Measurements from ENCODE around the gene NLRP5. TPM values are rescaled to one million over a fixed set of nuclear protein-coding genes. Genes with fewer than 3 reads are reported as not detected.

The NLRP5 gene
- total RNA-seq, 1 experiment from 2014 or later = not detected

GRCh38 chr19:56107626-56108351 is 121.2 kb downstream of the NLRP5 start:
- CTCF ChIA-PET = interaction anchor here (0.6 to 0.7 kb wide), 3 partner anchors 27 to 82 kb away, joined by 3 to 4 read pairs (median 3); no protein-coding TSS in a partner anchor
- no peaks in the 10 kb centered on the region for H3K27me3 ChIP-seq (ENCODE audit: control insufficient read depth, insufficient read depth, low read length)
- intact Hi-C loops (cut with micrococcal nuclease; ENCODE audit: unreplicated experiment) (no loop called here), in situ Hi-C loops (cut with HindIII; ENCODE audit: low pct_unique_long_range_greater_than_20kb, low sequenced_read_pairs) (no loop called here)
- POLR2A ChIA-PET = interaction anchor here (0.6 to 0.7 kb wide), 4 partner anchors 12 to 86 kb away, joined by 3 to 7 read pairs (median 4); no protein-coding TSS in a partner anchor
- no peak for DNase-seq (ENCODE audit: low read depth, low spot score)
- H3K4me1 ChIP-seq (ENCODE audit: control insufficient read depth, insufficient read depth, low read length) = peaks cover 81% of the 10 kb centered on the region
- no peaks in the 10 kb centered on the region for H3K9me3 ChIP-seq (ENCODE audit: control insufficient read depth, insufficient read depth, low read depth, low read length)
- 0 out of 2 replicates have a peak, but pooled peaks have one; percentile 8 for ATAC-seq
- no peak overlapping the region; a peak in 1 of 4 replicates for H3K4me3 ChIP-seq (ENCODE audit: low read depth in 2 of 2, low read length in 2 of 2)
- peak overlapping the region; percentile 97 for H3K27ac ChIP-seq (ENCODE audit: low read length)
- no peaks in the 10 kb centered on the region; the same call in 1 of the 2 replicates for H3K36me3 ChIP-seq (ENCODE audit: control insufficient read depth, insufficient read depth, low read length)
- TF ChIP-seq TCF7L2 (IDR thresholded peaks at IDR 0.05; ENCODE audit: low read depth, low read length) (no peak), POLR2AphosphoS5 (IDR thresholded peaks at IDR 0.05; ENCODE audit: low read depth, low read length) (no peak), SIN3A (IDR thresholded peaks at IDR 0.05; ENCODE audit: borderline replicate concordance, insufficient read depth, low read depth, low read length) (no peak)
- TF ChIP-seq, protein P1, sequence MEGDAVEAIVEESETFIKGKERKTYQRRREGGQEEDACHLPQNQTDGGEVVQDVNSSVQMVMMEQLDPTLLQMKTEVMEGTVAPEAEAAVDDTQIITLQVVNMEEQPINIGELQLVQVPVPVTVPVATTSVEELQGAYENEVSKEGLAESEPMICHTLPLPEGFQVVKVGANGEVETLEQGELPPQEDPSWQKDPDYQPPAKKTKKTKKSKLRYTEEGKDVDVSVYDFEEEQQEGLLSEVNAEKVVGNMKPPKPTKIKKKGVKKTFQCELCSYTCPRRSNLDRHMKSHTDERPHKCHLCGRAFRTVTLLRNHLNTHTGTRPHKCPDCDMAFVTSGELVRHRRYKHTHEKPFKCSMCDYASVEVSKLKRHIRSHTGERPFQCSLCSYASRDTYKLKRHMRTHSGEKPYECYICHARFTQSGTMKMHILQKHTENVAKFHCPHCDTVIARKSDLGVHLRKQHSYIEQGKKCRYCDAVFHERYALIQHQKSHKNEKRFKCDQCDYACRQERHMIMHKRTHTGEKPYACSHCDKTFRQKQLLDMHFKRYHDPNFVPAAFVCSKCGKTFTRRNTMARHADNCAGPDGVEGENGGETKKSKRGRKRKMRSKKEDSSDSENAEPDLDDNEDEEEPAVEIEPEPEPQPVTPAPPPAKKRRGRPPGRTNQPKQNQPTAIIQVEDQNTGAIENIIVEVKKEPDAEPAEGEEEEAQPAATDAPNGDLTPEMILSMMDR (IDR thresholded peaks at IDR 0.05) = no peak
- TF ChIP-seq, protein P2, sequence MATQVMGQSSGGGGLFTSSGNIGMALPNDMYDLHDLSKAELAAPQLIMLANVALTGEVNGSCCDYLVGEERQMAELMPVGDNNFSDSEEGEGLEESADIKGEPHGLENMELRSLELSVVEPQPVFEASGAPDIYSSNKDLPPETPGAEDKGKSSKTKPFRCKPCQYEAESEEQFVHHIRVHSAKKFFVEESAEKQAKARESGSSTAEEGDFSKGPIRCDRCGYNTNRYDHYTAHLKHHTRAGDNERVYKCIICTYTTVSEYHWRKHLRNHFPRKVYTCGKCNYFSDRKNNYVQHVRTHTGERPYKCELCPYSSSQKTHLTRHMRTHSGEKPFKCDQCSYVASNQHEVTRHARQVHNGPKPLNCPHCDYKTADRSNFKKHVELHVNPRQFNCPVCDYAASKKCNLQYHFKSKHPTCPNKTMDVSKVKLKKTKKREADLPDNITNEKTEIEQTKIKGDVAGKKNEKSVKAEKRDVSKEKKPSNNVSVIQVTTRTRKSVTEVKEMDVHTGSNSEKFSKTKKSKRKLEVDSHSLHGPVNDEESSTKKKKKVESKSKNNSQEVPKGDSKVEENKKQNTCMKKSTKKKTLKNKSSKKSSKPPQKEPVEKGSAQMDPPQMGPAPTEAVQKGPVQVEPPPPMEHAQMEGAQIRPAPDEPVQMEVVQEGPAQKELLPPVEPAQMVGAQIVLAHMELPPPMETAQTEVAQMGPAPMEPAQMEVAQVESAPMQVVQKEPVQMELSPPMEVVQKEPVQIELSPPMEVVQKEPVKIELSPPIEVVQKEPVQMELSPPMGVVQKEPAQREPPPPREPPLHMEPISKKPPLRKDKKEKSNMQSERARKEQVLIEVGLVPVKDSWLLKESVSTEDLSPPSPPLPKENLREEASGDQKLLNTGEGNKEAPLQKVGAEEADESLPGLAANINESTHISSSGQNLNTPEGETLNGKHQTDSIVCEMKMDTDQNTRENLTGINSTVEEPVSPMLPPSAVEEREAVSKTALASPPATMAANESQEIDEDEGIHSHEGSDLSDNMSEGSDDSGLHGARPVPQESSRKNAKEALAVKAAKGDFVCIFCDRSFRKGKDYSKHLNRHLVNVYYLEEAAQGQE (IDR thresholded peaks at IDR 0.05; ENCODE audit: insufficient read depth in 1 of 2, low read depth in 2 of 2, low read length in 1 of 2) = no peak
- no TSS peak for BruUV-seq (replicated peaks)

DNA sequence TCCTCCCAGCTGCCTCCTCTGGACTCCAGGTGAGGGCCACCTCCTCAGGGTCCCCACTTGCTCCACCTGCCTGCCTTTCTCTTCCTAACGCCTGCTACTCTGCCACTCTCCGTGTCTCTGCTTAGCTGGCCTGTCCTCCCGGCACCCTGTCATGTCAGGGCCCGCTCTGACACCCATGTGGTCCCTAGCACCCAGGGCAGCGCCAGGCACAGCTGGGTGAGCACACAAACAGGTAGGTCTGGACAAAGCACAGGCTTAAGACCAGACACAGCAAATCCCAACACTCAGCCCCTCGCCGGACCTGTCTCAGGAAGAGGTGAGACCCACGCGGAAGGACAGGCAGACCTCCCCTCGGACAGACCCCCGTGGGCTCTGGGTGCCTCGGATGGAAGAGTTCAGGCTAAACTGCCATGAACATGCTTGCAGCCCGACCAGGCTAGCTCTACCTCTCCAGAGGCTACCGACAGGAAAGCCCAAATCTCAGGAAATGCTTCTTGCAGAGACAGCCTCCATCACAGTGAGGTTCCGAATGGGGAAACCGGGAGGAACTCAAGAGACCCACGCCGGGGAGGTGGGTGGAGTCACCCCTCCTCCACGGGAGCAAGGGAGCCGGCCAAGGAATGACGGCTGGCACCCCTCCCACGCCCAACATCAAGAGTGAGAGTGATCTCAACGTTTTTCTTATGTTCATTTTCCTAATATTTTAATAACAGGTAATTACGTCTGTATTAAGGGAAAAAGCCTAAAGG is 122.0 kb downstream of the NLRP5 start:
- ATAC-seq (no peak), DNase-seq (ENCODE audit: low read depth, low spot score) (no peak)
- ChIA-PET CTCF (interaction anchor here (0.5 to 0.7 kb wide), 4 partner anchors 28 to 95 kb away, joined by 3 to 4 read pairs (median 3); no protein-coding TSS in a partner anchor), POLR2A (no interaction called here)
- BruUV-seq (replicated peaks) = no TSS peak
- peak overlapping the region; percentile 87 for H3K27ac ChIP-seq (ENCODE audit: low read length)
- intact Hi-C loops (cut with micrococcal nuclease; ENCODE audit: unreplicated experiment) = no loop called here
- in situ Hi-C loops (cut with HindIII; ENCODE audit: low pct_unique_long_range_greater_than_20kb, low sequenced_read_pairs) = no loop called here
- H3K9me3 ChIP-seq (ENCODE audit: control insufficient read depth, insufficient read depth, low read depth, low read length) = no peaks in the 10 kb centered on the region
- peaks cover 89% of the 10 kb centered on the region for H3K4me1 ChIP-seq (ENCODE audit: control insufficient read depth, insufficient read depth, low read length)
- TF ChIP-seq SIN3A (IDR thresholded peaks at IDR 0.05; ENCODE audit: borderline replicate concordance, insufficient read depth, low read depth, low read length) (no peak), POLR2AphosphoS5 (IDR thresholded peaks at IDR 0.05; ENCODE audit: low read depth, low read length) (no peak), TCF7L2 (IDR thresholded peaks at IDR 0.05; ENCODE audit: low read depth, low read length) (no peak)
- TF ChIP-seq, protein P1 (IDR thresholded peaks at IDR 0.05) = no peak
- TF ChIP-seq, protein P2 (IDR thresholded peaks at IDR 0.05; ENCODE audit: insufficient read depth in 1 of 2, low read depth in 2 of 2, low read length in 1 of 2) = no peak
- peak overlapping the region in 1 of 2 experiments; percentile 14; a peak in 1 of 4 replicates for H3K4me3 ChIP-seq (ENCODE audit: low read depth in 2 of 2, low read length in 2 of 2)
- H3K36me3 ChIP-seq (ENCODE audit: control insufficient read depth, insufficient read depth, low read length) = no peaks in the 10 kb centered on the region
- no peaks in the 10 kb centered on the region for H3K27me3 ChIP-seq (ENCODE audit: control insufficient read depth, insufficient read depth, low read length)
